A549 (cell line): ENCODE measurements around the gene PLSCR5.

Experiments used
- HMGXB4 ChIP-seq: fragments of 250-450 bp; sonication (Bioruptor Pico); IDR thresholded peaks from 2 replicates; pipeline ENCODE4 v1.5.0; 2021; ENCODE audit warnings: mild to moderate bottlenecking, moderate library complexity, borderline replicate concordance
- KDM5A ChIP-seq: fragments of 200-600 bp; sonication (generic); IDR thresholded peaks from 2 replicates; pipeline ENCODE4 v1.6.1; 2016; ENCODE audit warnings: antibody characterized with exemption, mild to moderate bottlenecking
- RCOR1 ChIP-seq: fragments of 150-350 bp; IDR thresholded peaks from 2 replicates; pipeline ENCODE4 v1.6.1; 2014; ENCODE audit warnings: antibody characterized with exemption, low read length, low read depth
- ZSCAN20 ChIP-seq: fragments of 250-450 bp; sonication (Bioruptor Pico); IDR thresholded peaks from 2 replicates; pipeline ENCODE4 v1.8.0; 2022; ENCODE audit warnings: mild to moderate bottlenecking, moderate library complexity
- TF ChIP-seq, protein P1 (sequence below): IDR thresholded peaks from 2 replicates; pipeline ENCODE4 v1.6.1; 2012

- TF ChIP-seq RCOR1 (no peak), KDM5A (no peak), ZSCAN20 (CRISPR knock-in tag) (no peak), HMGXB4 (no peak)
- TF ChIP-seq, protein P1, sequence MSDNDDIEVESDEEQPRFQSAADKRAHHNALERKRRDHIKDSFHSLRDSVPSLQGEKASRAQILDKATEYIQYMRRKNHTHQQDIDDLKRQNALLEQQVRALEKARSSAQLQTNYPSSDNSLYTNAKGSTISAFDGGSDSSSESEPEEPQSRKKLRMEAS = no peak
These were observed 31.0 kb downstream of the PLSCR5 start for GRCh38 chr3:146574173-146574572.
